ENCODE data around the gene ZBED5. TPM values are rescaled to one million over a fixed set of nuclear protein-coding genes. Genes with fewer than 3 reads are reported as not detected.

Gene ZBED5
- 12.8 TPM in 2 replicates for total RNA-seq

DNA sequence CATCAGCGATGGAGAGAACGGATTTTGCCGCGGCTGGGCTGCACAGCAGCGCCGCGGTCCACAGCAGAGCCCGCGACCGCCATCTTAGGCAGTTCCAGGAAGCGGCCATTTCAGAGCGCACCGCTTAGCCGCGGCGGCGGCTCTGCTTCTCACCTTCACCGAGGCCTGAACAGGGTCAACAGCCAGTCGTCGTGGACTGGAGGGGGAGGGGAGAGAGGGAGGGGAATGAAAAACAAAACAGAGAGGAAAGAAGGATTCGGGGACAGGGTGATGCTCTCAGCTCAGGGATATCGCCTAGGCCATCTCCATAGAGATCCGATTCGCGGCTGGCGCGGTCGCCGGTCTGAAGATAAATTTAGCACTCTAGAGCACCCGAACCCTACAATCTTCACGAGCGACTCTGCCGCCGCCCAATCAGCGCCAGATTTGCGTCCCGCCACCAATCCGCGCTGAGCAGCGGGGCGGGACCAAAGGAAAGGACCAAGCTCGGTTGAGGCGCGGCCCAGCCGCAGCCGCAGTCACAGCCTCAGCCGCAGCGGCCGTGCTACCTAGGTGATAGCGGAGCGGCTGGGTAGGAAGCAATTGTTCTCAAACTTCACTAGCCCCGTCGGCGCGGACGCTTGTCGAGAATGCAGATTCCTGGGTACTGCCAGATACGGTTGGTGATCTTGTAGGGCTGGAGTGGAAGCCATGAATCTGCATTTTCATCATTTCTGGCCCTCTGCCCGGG, at the start of gene ZBED5:
TSS of gene ZBED5 (minus strand) at position 345 of the 730 bp plus-strand sequence. CDS start 3,108 bp downstream, outside the sequence.

GRCh38 chr11:10808553-10809372, 49.1 kb downstream of the ZBED5 start, which contains the start of gene EIF4G2:
TSS of gene EIF4G2 (minus strand) at chr11:10808926.

Other genes starting within 250 kb of the ZBED5 start
- gene IRAG1, start 164.3 kb downstream of the ZBED5 start, total RNA-seq = 14.4 and 22.9 TPM in 2 replicates
- 19.5 and 26.8 TPM in 2 replicates for gene CTR9, start 106.8 kb downstream of the ZBED5 start, total RNA-seq
- 560 and 655 TPM in 2 replicates for gene EIF4G2, start 49.1 kb downstream of the ZBED5 start, total RNA-seq

Measured in smooth muscle cell of bladder (primary cell).